Measurements from ENCODE around the gene LY86. TPM values are rescaled to one million over a fixed set of nuclear protein-coding genes. Genes with fewer than 3 reads are reported as not detected.
"Not testable (repeated sequence)": the region's sequence is repeated elsewhere in the genome, so short reads cannot be mapped to it uniquely, and the experiment has no call there.

Gene LY86
- total and polyA plus RNA-seq, 2 donors = 3.9 to 4.1 TPM

DNA sequence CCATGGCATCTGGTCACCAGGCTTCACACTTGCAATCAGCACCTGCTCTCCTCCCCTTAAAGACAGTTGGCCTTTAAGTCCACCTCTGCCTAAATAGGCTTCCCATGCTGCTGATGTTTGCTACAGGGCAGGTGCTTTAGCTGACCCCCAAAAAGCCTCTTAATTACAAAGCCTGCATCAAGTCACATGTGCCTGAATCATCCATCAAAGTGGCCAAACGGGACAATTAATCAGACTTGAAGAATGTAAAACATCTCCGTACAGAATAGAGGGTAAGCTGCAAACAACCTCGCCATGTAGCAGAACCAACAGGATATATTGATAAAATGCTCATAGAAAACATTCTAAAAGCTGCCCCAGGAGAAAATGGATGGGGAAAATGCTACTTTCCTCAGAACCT lies 7.4 kb downstream of the LY86 start:
- Histone ChIP-seq H3K4me3 (ENCODE audit: low read depth, low read length) (no peak overlapping the region), H3K27ac (ENCODE audit: low read depth) (no peak overlapping the region), H3K4me1 (ENCODE audit: insufficient read depth) (no peaks in the 10 kb centered on the region), H3K36me3 (ENCODE audit: insufficient read depth) (no peaks in the 10 kb centered on the region)
- no peak for DNase-seq (ENCODE audit: extremely low spot score)
- 77% methylated on average over 3 of the region's 3 CpGs for WGBS

- Histone ChIP-seq H3K4me1 (ENCODE audit: insufficient read depth) (no peaks in the 10 kb centered on the region), H3K36me3 (ENCODE audit: insufficient read depth) (no peaks in the 10 kb centered on the region), H3K27ac (ENCODE audit: low read depth) (no peak overlapping the region), H3K4me3 (ENCODE audit: low read depth, low read length) (no peak overlapping the region)
- 50% methylated on average over 14 of the region's 14 CpGs for WGBS
- no peak for DNase-seq (ENCODE audit: extremely low spot score)
These were observed 8.2 kb downstream of the LY86 start for GRCh38 chr6:6596529-6597328.

DNA sequence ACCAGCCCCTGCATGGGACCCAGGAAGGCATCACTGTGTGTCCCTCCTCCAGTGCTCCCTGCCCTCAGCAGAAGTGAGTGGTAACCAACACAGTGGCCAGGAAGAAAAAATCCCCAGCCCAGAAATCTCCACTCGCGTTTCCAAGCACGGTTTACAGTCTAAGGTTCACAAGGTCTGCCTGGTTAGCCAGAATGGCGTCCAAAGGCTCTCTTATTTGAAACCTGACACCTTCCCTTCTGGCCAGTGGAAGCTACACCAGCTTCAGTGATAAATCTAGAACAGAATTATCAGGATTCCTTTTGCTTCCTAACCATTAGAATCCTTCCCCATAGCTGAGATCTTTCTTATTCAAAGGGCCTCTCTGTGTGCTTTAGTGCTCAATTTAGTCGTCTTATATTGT lies 9.2 kb downstream of the LY86 start:
- no peaks in the 10 kb centered on the region for H3K4me1 ChIP-seq (ENCODE audit: insufficient read depth)
- no peak overlapping the region for H3K27ac ChIP-seq (ENCODE audit: low read depth)
- DNase-seq (ENCODE audit: extremely low spot score) = no peak
- no peak overlapping the region for H3K4me3 ChIP-seq (ENCODE audit: low read depth, low read length)
- 55% methylated on average over 5 of the region's 5 CpGs for WGBS
- H3K36me3 ChIP-seq (ENCODE audit: insufficient read depth) = no peaks in the 10 kb centered on the region

DNA sequence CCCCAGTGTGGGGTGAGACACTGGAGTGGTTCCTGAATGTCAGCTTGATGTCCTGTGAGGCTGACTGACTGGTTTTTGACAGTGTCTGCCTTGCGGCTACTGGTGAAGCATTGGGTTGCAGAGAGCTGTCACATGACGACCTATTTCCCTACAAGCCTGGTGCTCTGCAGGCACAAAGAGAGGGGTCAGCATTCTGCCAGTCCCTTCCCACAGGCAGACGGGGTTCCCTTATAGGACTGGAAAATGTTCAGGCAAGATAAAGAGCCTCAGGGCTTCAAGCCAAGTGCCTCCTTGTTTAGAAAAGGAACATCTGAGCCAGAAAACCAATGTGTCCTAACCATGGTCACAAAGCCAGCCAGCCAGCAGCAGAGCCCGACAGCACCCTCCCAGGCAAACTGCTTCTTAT lies 11.0 kb downstream of the LY86 start:
- WGBS = 54% methylated on average over 4 of the region's 4 CpGs
- Histone ChIP-seq H3K4me3 (ENCODE audit: low read depth, low read length) (no peak overlapping the region), H3K27ac (ENCODE audit: low read depth) (no peak overlapping the region), H3K4me1 (ENCODE audit: insufficient read depth) (no peaks in the 10 kb centered on the region), H3K36me3 (ENCODE audit: insufficient read depth) (no peaks in the 10 kb centered on the region)
- no peak for DNase-seq (ENCODE audit: extremely low spot score)

- DNase-seq (ENCODE audit: extremely low spot score) = no peak
- H3K36me3 ChIP-seq (ENCODE audit: insufficient read depth) = no peaks in the 10 kb centered on the region
- no peak overlapping the region for H3K4me3 ChIP-seq (ENCODE audit: low read depth, low read length)
- no peak overlapping the region for H3K27ac ChIP-seq (ENCODE audit: low read depth)
- WGBS = 77% methylated on average over 4 of the region's 4 CpGs
- no peaks in the 10 kb centered on the region for H3K4me1 ChIP-seq (ENCODE audit: insufficient read depth)
These were observed 12.4 kb downstream of the LY86 start for GRCh38 chr6:6600875-6601274.

GRCh38 chr6:6602262-6602661 lies 13.7 kb downstream of the LY86 start:
- Histone ChIP-seq H3K4me1 (ENCODE audit: insufficient read depth) (no peaks in the 10 kb centered on the region), H3K36me3 (ENCODE audit: insufficient read depth) (no peaks in the 10 kb centered on the region), H3K4me3 (ENCODE audit: low read depth, low read length) (no peak overlapping the region), H3K27ac (ENCODE audit: low read depth) (no peak overlapping the region)
- WGBS = 96% methylated on average over 5 of the region's 5 CpGs
- no peak for DNase-seq (ENCODE audit: extremely low spot score)

DNA sequence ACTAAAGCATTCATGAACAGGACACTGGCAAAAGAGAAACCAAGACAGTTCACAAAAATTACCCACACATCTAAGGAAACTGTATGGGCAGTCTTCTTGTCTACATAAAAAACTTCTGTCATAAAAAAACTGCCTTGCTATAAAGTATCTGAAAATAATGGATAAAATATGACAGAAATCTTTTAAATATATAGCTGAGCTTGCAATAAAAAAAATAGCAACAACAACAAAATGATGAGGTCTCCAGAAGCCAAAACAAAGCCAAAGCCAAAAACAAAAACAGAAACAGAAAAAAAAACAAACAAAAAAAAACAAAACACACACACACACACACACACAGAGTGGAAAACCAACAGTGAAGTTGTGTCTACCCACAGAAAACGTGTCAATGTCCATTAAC lies 14.8 kb downstream of the LY86 start:
- H3K36me3 ChIP-seq (ENCODE audit: insufficient read depth) = no peaks in the 10 kb centered on the region
- no peak overlapping the region for H3K27ac ChIP-seq (ENCODE audit: low read depth)
- H3K4me1 ChIP-seq (ENCODE audit: insufficient read depth) = no peaks in the 10 kb centered on the region
- no peak overlapping the region for H3K4me3 ChIP-seq (ENCODE audit: low read depth, low read length)
- WGBS = 82% methylated on average over 1 of the region's 1 CpG
- DNase-seq (ENCODE audit: extremely low spot score) = no peak

DNA sequence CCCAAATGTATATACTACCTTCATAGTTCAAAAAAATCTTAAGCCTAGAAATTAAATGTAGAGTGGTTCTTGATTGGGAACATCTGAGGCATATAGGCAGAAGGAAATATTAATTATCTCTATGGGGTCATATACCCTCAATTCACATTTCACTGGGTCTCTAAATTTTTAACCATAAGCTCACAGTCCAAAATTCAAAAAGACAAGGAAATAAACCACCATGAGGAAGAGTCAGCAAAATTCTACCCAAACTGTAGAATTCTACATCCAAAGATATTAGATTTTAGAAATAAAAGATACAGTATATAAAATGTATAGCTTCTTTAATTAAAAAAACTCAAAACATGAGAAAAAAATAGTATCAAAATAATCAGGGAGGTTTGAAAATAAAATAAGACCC lies 15.5 kb downstream of the LY86 start:
- no peaks in the 10 kb centered on the region for H3K4me1 ChIP-seq (ENCODE audit: insufficient read depth)
- H3K27ac ChIP-seq (ENCODE audit: low read depth) = no peak overlapping the region
- no peak overlapping the region for H3K4me3 ChIP-seq (ENCODE audit: low read depth, low read length)
- no peaks in the 10 kb centered on the region for H3K36me3 ChIP-seq (ENCODE audit: insufficient read depth)
- DNase-seq (ENCODE audit: extremely low spot score) = no peak

GRCh38 chr6:6604566-6604965 lies 16.0 kb downstream of the LY86 start:
- no peaks in the 10 kb centered on the region for H3K36me3 ChIP-seq (ENCODE audit: insufficient read depth)
- no peak for DNase-seq (ENCODE audit: extremely low spot score)
- 71% methylated on average over 3 of the region's 3 CpGs for WGBS
- H3K4me1 ChIP-seq (ENCODE audit: insufficient read depth) = no peaks in the 10 kb centered on the region
- H3K4me3 ChIP-seq (ENCODE audit: low read depth, low read length) = no peak overlapping the region
- H3K27ac ChIP-seq (ENCODE audit: low read depth) = no peak overlapping the region

DNA sequence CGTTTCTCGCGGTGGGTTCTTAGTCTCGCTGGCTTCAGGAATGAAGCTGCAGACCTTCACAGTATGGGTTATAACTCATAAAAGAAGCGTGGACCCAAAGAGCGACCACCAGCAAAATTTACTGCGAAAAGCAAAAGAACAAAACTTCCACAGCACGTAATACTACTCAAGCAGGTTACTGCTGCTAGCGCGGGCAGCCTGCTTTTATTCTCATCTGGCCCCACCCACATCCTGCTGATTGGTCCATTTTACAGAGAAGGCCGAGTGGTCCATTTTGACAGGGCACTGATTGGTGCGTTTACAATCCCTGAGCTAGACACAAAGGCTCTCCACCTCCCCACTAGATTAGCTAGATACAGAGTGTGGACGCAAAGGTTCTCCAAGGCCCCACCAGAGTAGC lies 17.4 kb downstream of the LY86 start:
- Histone ChIP-seq H3K36me3 (ENCODE audit: insufficient read depth) (no peaks in the 10 kb centered on the region), H3K4me1 (ENCODE audit: insufficient read depth) (no peaks in the 10 kb centered on the region), H3K4me3 (ENCODE audit: low read depth, low read length) (no peak overlapping the region), H3K27ac (ENCODE audit: low read depth) (no peak overlapping the region)
- DNase-seq (ENCODE audit: extremely low spot score) = no peak
- 88% methylated on average over 13 of the region's 13 CpGs for WGBS

GRCh38 chr6:6606391-6607030 lies 18.0 kb downstream of the LY86 start:
- not testable (repeated sequence) for H3K36me3 ChIP-seq (ENCODE audit: insufficient read depth); H3K4me3 ChIP-seq (ENCODE audit: low read depth, low read length); H3K27ac ChIP-seq (ENCODE audit: low read depth); DNase-seq (ENCODE audit: extremely low spot score); H3K4me1 ChIP-seq (ENCODE audit: insufficient read depth)
- WGBS = 95% methylated on average over 47 of the region's 47 CpGs

DNA sequence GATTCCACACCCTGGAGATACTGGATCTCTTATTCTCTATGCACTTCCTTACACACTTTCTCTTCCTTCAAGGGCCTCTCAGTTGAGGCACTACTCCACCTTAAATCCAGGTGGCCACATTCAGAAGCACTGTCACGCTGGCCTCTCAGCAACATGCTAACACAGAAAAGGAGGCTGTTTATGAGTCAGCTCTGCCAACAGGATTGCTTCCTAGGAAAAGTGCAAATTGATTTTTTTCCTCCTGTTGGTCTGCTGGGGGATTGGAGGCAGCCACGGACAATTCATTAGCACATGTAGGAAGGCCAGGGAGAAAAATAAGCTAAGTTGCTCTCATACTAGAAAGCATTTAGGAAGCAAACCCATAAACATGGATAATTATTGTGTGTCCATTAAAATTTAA lies 20.9 kb downstream of the LY86 start:
- H3K4me3 ChIP-seq (ENCODE audit: low read depth, low read length) = no peak overlapping the region
- H3K36me3 ChIP-seq (ENCODE audit: insufficient read depth) = no peaks in the 10 kb centered on the region
- H3K4me1 ChIP-seq (ENCODE audit: insufficient read depth) = no peaks in the 10 kb centered on the region
- H3K27ac ChIP-seq (ENCODE audit: low read depth) = no peak overlapping the region
- DNase-seq (ENCODE audit: extremely low spot score) = no peak
- 73% methylated on average over 2 of the region's 2 CpGs for WGBS

DNA sequence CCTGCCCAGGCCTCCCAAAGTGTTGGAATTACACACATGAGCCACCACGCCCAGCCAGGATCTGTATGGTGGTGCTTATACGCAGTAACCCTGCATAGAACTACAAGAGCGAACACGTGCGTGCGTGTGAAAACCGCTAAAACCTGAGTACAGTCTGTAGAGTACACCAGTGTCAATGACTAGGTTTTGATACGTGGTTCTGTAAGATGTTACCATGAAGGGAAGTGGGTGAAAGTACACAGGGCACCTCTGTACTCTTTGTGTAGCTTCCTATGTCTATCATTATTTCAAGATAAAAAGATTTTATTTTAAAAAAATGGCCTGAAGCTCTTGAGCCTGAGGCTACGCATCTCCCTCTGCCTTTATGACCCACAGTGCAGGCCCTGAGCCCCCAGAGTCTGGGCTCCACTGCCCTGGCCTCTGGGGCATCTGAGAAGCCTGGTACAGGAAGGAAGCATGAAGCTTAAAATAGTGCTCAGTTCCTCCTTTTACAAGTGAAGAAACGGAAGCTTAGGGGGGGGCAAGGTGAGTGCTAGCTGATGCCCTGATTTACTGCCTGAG lies 21.6 kb downstream of the LY86 start:
- no peak for DNase-seq (ENCODE audit: extremely low spot score)
- WGBS = 89% methylated on average over 10 of the region's 10 CpGs
- Histone ChIP-seq H3K27ac (ENCODE audit: low read depth) (no peak overlapping the region), H3K36me3 (ENCODE audit: insufficient read depth) (no peaks in the 10 kb centered on the region), H3K4me1 (ENCODE audit: insufficient read depth) (no peaks in the 10 kb centered on the region), H3K4me3 (ENCODE audit: low read depth, low read length) (no peak overlapping the region)

GRCh38 chr6:6611486-6611885 lies 23.0 kb downstream of the LY86 start:
- no peak overlapping the region for H3K27ac ChIP-seq (ENCODE audit: low read depth)
- no peak overlapping the region for H3K4me3 ChIP-seq (ENCODE audit: low read depth, low read length)
- DNase-seq (ENCODE audit: extremely low spot score) = no peak
- H3K36me3 ChIP-seq (ENCODE audit: insufficient read depth) = no peaks in the 10 kb centered on the region
- WGBS = 92% methylated on average over 12 of the region's 12 CpGs
- H3K4me1 ChIP-seq (ENCODE audit: insufficient read depth) = no peaks in the 10 kb centered on the region

All from urinary bladder (tissue), 4 donors.